ENCODE data around the gene CCNT1. TPM values are rescaled to one million over a fixed set of nuclear protein-coding genes. Genes with fewer than 3 reads are reported as not detected.

The CCNT1 gene
- total RNA-seq, 1 donor from 2014 or later = 49.2 TPM

DNA sequence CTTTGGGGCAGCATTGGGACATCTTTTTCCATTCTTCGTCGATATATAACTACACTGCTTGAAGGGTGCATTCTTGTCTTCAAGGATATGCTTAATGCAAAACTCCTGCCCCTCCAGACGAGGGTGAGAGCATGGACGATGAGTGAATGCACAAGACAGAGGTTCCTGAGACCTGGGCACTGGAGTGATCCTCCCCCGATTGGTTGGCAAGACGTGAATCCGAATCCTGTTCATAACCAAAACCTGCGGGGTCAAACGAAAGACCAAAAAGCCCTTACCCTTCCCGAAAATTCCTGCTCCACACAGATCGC lies 35.2 kb downstream of the CCNT1 start:
- H3K4me3 Mint-ChIP-seq (ENCODE audit: unreplicated experiment) = peak overlapping the region; percentile 99
- H3K27ac ChIP-seq (ENCODE audit: low read depth, low read length) = peak overlapping the region; percentile 92
- H3K4me1 Mint-ChIP-seq (ENCODE audit: low read depth, unreplicated experiment) = peaks cover 28% of the 10 kb centered on the region
- H3K9ac ChIP-seq (ENCODE audit: low read length) = peak overlapping the region; percentile 96
- H3K4me3 ChIP-seq (ENCODE audit: insufficient read depth, low read depth, low read length) = peak overlapping the region; percentile 97
- H3K27me3 Mint-ChIP-seq (ENCODE audit: low read depth, unreplicated experiment) = no peaks in the 10 kb centered on the region
- peak overlapping the region; percentile 85 for H3K27ac Mint-ChIP-seq (ENCODE audit: unreplicated experiment)
- FAIRE-seq = no peak
- TF ChIP-seq CTCF (IDR thresholded peaks at IDR 0.05; ENCODE audit: insufficient read depth, low read depth, low read length) = no peak
- no peak for TF ChIP-seq EZH2 (IDR thresholded peaks at IDR 0.05; ENCODE audit: insufficient read depth, low read length)
- no peak for DNase-seq (ENCODE audit: low read depth)
- H3K4me2 ChIP-seq (ENCODE audit: low read length) = peak overlapping the region; percentile 90
- no peaks in the 10 kb centered on the region for H3K9me3 ChIP-seq (ENCODE audit: insufficient read depth, low read depth, low read length)
- peak overlapping the region; percentile 92 for H2AFZ ChIP-seq (ENCODE audit: low read depth, low read length)
- peaks cover 51% of the 10 kb centered on the region for H4K20me1 ChIP-seq (ENCODE audit: insufficient read depth, low read length)
- no peaks in the 10 kb centered on the region for H3K9me3 Mint-ChIP-seq (ENCODE audit: unreplicated experiment)
- H3K27me3 ChIP-seq (ENCODE audit: insufficient read depth, low read length) = no peaks in the 10 kb centered on the region
- H3K36me3 Mint-ChIP-seq (ENCODE audit: low read depth, unreplicated experiment) = peaks cover 18% of the 10 kb centered on the region
- peaks cover 57% of the 10 kb centered on the region for H3K79me2 ChIP-seq (ENCODE audit: insufficient read depth, low read length)
- H3K4me1 ChIP-seq (ENCODE audit: insufficient read depth, low read length) = peaks cover 24% of the 10 kb centered on the region
- H3K36me3 ChIP-seq (ENCODE audit: insufficient read depth, low read length) = peaks cover 21% of the 10 kb centered on the region

DNA sequence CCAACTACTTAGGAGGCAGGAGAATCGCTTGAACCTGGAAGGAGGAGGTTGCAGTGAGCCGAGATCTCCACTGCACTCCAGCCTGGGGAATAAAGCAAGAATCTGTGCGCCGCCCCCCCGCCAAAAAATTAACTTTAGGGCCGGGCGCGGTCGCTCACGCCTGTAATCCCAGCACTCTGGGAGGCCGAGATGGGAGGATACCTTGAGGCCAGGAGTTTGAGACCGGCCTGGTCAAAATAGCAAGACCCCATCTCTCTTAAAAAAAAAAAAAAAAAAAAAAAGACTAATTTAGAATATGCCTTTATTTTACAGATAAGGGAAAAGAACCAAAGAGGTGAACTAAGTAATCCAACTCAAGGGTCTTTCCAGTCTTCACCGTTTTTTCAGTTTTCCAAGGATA lies 35.6 kb downstream of the CCNT1 start:
- Histone ChIP-seq H3K4me1 (ENCODE audit: insufficient read depth, low read length) (peaks cover 24% of the 10 kb centered on the region), H3K4me3 (ENCODE audit: insufficient read depth, low read depth, low read length) (peak overlapping the region; percentile 97), H3K27ac (ENCODE audit: low read depth, low read length) (no peak overlapping the region), H4K20me1 (ENCODE audit: insufficient read depth, low read length) (peaks cover 56% of the 10 kb centered on the region), H2AFZ (ENCODE audit: low read depth, low read length) (no peak overlapping the region), H3K36me3 (ENCODE audit: insufficient read depth, low read length) (peaks cover 21% of the 10 kb centered on the region), H3K9me3 (ENCODE audit: insufficient read depth, low read depth, low read length) (no peaks in the 10 kb centered on the region), H3K79me2 (ENCODE audit: insufficient read depth, low read length) (peaks cover 61% of the 10 kb centered on the region), H3K9ac (ENCODE audit: low read length) (peak overlapping the region; percentile 96), H3K27me3 (ENCODE audit: insufficient read depth, low read length) (no peaks in the 10 kb centered on the region), H3K4me2 (ENCODE audit: low read length) (peak overlapping the region; percentile 90)
- FAIRE-seq (no peak), DNase-seq (ENCODE audit: low read depth) (no peak)
- peaks cover 14% of the 10 kb centered on the region for H3K36me3 Mint-ChIP-seq (ENCODE audit: low read depth, unreplicated experiment)
- TF ChIP-seq EZH2 (IDR thresholded peaks at IDR 0.05; ENCODE audit: insufficient read depth, low read length) = no peak
- TF ChIP-seq CTCF (IDR thresholded peaks at IDR 0.05; ENCODE audit: insufficient read depth, low read depth, low read length) = no peak
- H3K4me1 Mint-ChIP-seq (ENCODE audit: low read depth, unreplicated experiment) = peaks cover 27% of the 10 kb centered on the region
- H3K4me3 Mint-ChIP-seq (ENCODE audit: unreplicated experiment) = peak overlapping the region; percentile 99
- no peaks in the 10 kb centered on the region for H3K9me3 Mint-ChIP-seq (ENCODE audit: unreplicated experiment)
- no peaks in the 10 kb centered on the region for H3K27me3 Mint-ChIP-seq (ENCODE audit: low read depth, unreplicated experiment)
- H3K27ac Mint-ChIP-seq (ENCODE audit: unreplicated experiment) = no peak overlapping the region

DNA sequence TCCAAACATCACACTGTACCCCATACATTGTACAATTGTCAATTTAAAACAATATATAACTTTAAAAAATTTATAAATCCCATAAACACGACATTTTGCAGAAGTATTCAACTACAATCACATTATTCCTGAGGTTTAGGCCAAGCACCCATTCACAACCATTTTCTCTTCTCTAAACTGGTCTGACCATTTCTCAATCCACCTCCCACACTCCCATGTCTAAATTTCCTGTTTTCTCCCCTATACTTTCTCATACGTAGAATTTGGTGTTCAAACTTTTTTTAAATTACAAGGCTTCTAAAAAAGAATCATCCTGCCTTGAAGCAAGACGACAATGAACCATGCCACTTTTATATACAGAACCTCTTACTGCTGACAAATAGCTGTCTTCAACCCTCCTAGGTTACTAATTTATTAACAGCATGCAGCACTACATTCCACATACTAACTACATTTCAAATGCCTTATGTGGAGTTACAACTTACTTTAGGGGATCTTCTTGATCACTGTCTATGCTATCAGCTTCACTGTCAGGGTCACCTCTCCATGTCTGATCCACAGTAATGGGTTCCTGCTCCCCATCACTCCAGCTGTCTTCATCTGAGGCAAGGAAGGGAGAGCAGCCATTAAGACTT lies 37.8 kb downstream of the CCNT1 start:
- Histone ChIP-seq H3K4me3 (ENCODE audit: insufficient read depth, low read depth, low read length) (no peak overlapping the region), H3K9me3 (ENCODE audit: insufficient read depth, low read depth, low read length) (no peaks in the 10 kb centered on the region), H3K79me2 (ENCODE audit: insufficient read depth, low read length) (peaks cover 82% of the 10 kb centered on the region), H4K20me1 (ENCODE audit: insufficient read depth, low read length) (peaks cover 75% of the 10 kb centered on the region), H2AFZ (ENCODE audit: low read depth, low read length) (no peak overlapping the region), H3K4me1 (ENCODE audit: insufficient read depth, low read length) (peaks cover 24% of the 10 kb centered on the region), H3K27me3 (ENCODE audit: insufficient read depth, low read length) (no peaks in the 10 kb centered on the region), H3K4me2 (ENCODE audit: low read length) (peak overlapping the region; percentile 90), H3K36me3 (ENCODE audit: insufficient read depth, low read length) (peaks cover 25% of the 10 kb centered on the region), H3K27ac (ENCODE audit: low read depth, low read length) (no peak overlapping the region), H3K9ac (ENCODE audit: low read length) (peak overlapping the region; percentile 16)
- Mint-ChIP-seq H3K9me3 (ENCODE audit: unreplicated experiment) (no peaks in the 10 kb centered on the region), H3K27ac (ENCODE audit: unreplicated experiment) (no peak overlapping the region), H3K27me3 (ENCODE audit: low read depth, unreplicated experiment) (no peaks in the 10 kb centered on the region), H3K36me3 (ENCODE audit: low read depth, unreplicated experiment) (peaks cover 10% of the 10 kb centered on the region), H3K4me1 (ENCODE audit: low read depth, unreplicated experiment) (peaks cover 27% of the 10 kb centered on the region), H3K4me3 (ENCODE audit: unreplicated experiment) (peak overlapping the region; percentile 99)
- no peak for DNase-seq (ENCODE audit: low read depth)
- no peak for FAIRE-seq
- no peak for TF ChIP-seq EZH2 (IDR thresholded peaks at IDR 0.05; ENCODE audit: insufficient read depth, low read length)
- no peak for TF ChIP-seq CTCF (IDR thresholded peaks at IDR 0.05; ENCODE audit: insufficient read depth, low read depth, low read length)
